KMS-11 (cell line): ENCODE data around the gene LAT.
A peak's percentile ranks its signal among the peaks of the same experiment; 100 is the strongest.

Experiments
- H2AFZ ChIP-seq: fragments of 200-600 bp; sonication (generic); 2 replicates; pipeline ENCODE4 v1.6.1; 2016; ENCODE audit warnings: antibody characterized with exemption, mixed run types, low read depth
- H3K27ac ChIP-seq: fragments of 200-600 bp; sonication (generic); 2 replicates; pipeline ENCODE4 v1.6.1; 2016; ENCODE audit warnings: mild to moderate bottlenecking, mixed run types
- H3K27me3 ChIP-seq: fragments of 200-600 bp; sonication (generic); 2 replicates; pipeline ENCODE4 v1.6.1; 2017; ENCODE audit warnings: mild to moderate bottlenecking, low read depth, mixed run types, moderate library complexity; ENCODE audit not compliant: insufficient read depth
- H3K36me3 ChIP-seq: fragments of 200-600 bp; sonication (generic); 2 replicates; pipeline ENCODE4 v1.6.1; 2017; ENCODE audit warnings: mild to moderate bottlenecking, mixed run types; ENCODE audit not compliant: insufficient read depth
- H3K4me1 ChIP-seq: fragments of 200-600 bp; sonication (generic); 2 replicates; pipeline ENCODE4 v1.6.1; 2016; ENCODE audit warnings: mild to moderate bottlenecking, low read depth, mixed run types; ENCODE audit not compliant: poor library complexity, severe bottlenecking
- H3K4me2 ChIP-seq: fragments of 200-600 bp; sonication (generic); 2 replicates; pipeline ENCODE4 v1.7.0; 2016; ENCODE audit warnings: mild to moderate bottlenecking, mixed run types
- H3K4me3 ChIP-seq: fragments of 200-600 bp; sonication (generic); IDR thresholded peaks from 2 replicates; pipeline ENCODE4 v1.6.1; 2017; ENCODE audit warnings: low read depth, low read length, mixed read lengths; ENCODE audit not compliant: insufficient read depth
- H3K79me2 ChIP-seq: fragments of 200-600 bp; sonication (generic); 2 replicates; pipeline ENCODE4 v1.6.1; 2016; ENCODE audit warnings: low read depth, mixed run types; ENCODE audit not compliant: insufficient read depth
- H3K9ac ChIP-seq: fragments of 200-600 bp; sonication (generic); 2 replicates; pipeline ENCODE4 v1.6.1; 2016; ENCODE audit warnings: mild to moderate bottlenecking, mixed run types
- H4K20me1 ChIP-seq: fragments of 200-600 bp; sonication (generic); 2 replicates; pipeline ENCODE4 v1.6.1; 2016; ENCODE audit warnings: mild to moderate bottlenecking, mixed run types; ENCODE audit not compliant: insufficient read depth
- CTCF ChIP-seq: fragments of 200-600 bp; sonication (generic); conservative IDR thresholded peaks from 2 replicates; pipeline ENCODE4 v1.6.1; 2017; ENCODE audit warnings: low read depth, mild to moderate bottlenecking, antibody characterized with exemption, low read length, moderate library complexity, mixed read lengths

Gene LAT

GRCh38 chr16:28950648-28951409 lies 34.0 kb upstream of the LAT start, which contains the start of gene NFATC2IP:
Gene NFATC2IP (plus strand): TSS chr16:28950937. CDS start chr16:28951012, 75 bp downstream.
- Histone ChIP-seq H4K20me1 (no peaks in the 10 kb centered on the region), H2AFZ (peak within 1 kb of the TSS; percentile 97)
- no peak for TF ChIP-seq CTCF

GRCh38 chr16:28951410-28951943 lies 33.4 kb upstream of the LAT start:
- Histone ChIP-seq H3K4me2 (peak overlapping the region; percentile 62), H3K36me3 (no peaks in the 10 kb centered on the region; the same call in 1 of the 2 replicates), H4K20me1 (no peaks in the 10 kb centered on the region), H3K79me2 (peaks cover 28% of the 10 kb centered on the region), H3K4me1 (peaks cover 21% of the 10 kb centered on the region), H3K4me3 (no peak overlapping the region), H3K27ac (peak overlapping the region; percentile 32; the same call in 1 of the 2 replicates), H3K9ac (peak overlapping the region; percentile 78), H3K27me3 (no peaks in the 10 kb centered on the region), H2AFZ (peak overlapping the region; percentile 97)
- TF ChIP-seq CTCF: no peak

More at GRCh38 chr16:28950648-28951409, 34.0 kb upstream of the LAT start, which contains the start of gene NFATC2IP:
- Histone ChIP-seq H3K79me2 (peaks cover 28% of the 10 kb centered on the region), H3K27me3 (no peaks in the 10 kb centered on the region), H3K9ac (peak within 1 kb of the TSS; percentile 78), H3K4me3 (no peak within 1 kb of the TSS), H3K4me2 (peak within 1 kb of the TSS; percentile 62), H3K36me3 (no peaks in the 10 kb centered on the region; the same call in 1 of the 2 replicates), H3K4me1 (peaks cover 22% of the 10 kb centered on the region), H3K27ac (peak within 1 kb of the TSS; percentile 32)

GRCh38 chr16:28958216-28958615 lies 26.6 kb upstream of the LAT start:
- no peaks in the 10 kb centered on the region for H4K20me1 ChIP-seq
- H3K27me3 ChIP-seq: no peaks in the 10 kb centered on the region
- H3K27ac ChIP-seq: no peak overlapping the region
- no peak overlapping the region for H3K9ac ChIP-seq
- no peak overlapping the region for H3K4me3 ChIP-seq
- no peak for TF ChIP-seq CTCF
- peaks cover 5% of the 10 kb centered on the region for H3K79me2 ChIP-seq
- peaks cover under 1% of the 10 kb centered on the region for H3K4me1 ChIP-seq
- no peak overlapping the region for H2AFZ ChIP-seq
- no peak overlapping the region for H3K4me2 ChIP-seq
- no peaks in the 10 kb centered on the region; the same call in 1 of the 2 replicates for H3K36me3 ChIP-seq

- H3K4me1 ChIP-seq: no peaks in the 10 kb centered on the region
- no peak overlapping the region for H3K9ac ChIP-seq
- H2AFZ ChIP-seq: no peak overlapping the region
- no peak overlapping the region for H3K4me2 ChIP-seq
- H3K36me3 ChIP-seq: no peaks in the 10 kb centered on the region; the same call in 1 of the 2 replicates
- H3K79me2 ChIP-seq: no peaks in the 10 kb centered on the region
- no peak overlapping the region for H3K4me3 ChIP-seq
- H4K20me1 ChIP-seq: no peaks in the 10 kb centered on the region
- no peaks in the 10 kb centered on the region for H3K27me3 ChIP-seq
- H3K27ac ChIP-seq: no peak overlapping the region
- TF ChIP-seq CTCF: no peak
Measured at GRCh38 chr16:28958836-28959235, 26.0 kb upstream of the LAT start.
